ENCODE data around the gene TSC1.

DNA sequence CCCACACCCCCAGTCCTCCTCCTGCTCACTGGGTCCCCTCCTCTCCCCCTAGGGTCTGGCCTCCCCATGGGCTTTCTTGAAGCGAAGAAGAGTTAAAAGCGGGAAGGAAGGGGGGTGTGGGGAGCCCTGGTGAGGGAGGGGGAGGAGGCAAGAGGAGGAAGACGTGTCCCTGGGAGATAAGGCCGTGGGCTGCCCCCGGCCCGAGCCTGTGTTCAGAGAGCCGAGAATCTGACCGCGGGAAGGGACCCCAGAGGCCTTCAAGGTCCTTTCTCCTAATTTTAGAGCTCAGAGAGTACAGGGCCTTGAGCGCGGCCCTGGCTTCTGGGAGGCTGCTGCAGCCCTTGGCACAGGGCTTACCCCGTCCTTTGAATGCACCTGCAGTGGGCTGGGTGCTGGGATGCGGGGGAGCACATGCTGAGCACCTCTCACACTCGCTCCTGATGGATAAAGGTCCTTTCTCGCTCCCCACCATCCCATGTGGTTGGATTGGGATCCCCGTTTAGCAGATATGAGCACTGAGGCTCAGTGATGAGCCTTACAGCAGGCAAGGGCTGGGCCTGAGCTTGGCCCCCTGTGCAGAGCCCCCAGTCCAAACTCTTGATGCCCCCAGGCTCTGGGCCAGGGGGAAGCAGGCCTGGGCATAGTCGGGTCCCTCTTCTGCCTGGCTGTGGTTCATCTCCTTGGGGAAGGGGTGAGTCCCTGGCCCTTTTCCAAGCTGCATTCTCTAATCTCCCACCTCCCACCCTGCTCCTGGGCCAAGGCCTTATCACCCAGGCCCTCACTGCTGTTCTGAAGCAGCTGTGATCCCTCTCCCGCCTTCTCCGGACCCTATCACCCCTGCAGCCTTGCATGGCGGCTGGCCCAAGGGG is 40.0 kb upstream of the TSC1 start:
- TF ChIP-seq POLR2A (IDR thresholded peaks at IDR 0.05) (no peak), CTCF (IDR thresholded peaks at IDR 0.05) (no peak)
